Activated T-cell treated with anti-CD3 and anti-CD28 coated beads, Interleukin-2, amount 50 U/mL, for 24 hours (primary cell): ENCODE data around the gene BCL2.
A peak's percentile ranks its signal among the peaks of the same experiment; 100 is the strongest.

Source experiments
- DNase-seq: peaks from one replicate; pipeline ENCODE4 v3.0.0-alpha.2; 2020
- H3K27ac Mint-ChIP-seq: 2 replicates; pipeline ENCODE4 v1.8.0; 2020; ENCODE audit warnings: mild to moderate bottlenecking, mixed read lengths
- H3K27me3 Mint-ChIP-seq: 2 replicates; pipeline ENCODE4 v1.8.0; 2020; ENCODE audit warnings: mixed read lengths
- H3K36me3 Mint-ChIP-seq: 2 replicates; pipeline ENCODE4 v1.8.0; 2020; ENCODE audit warnings: low read depth, mixed read lengths
- H3K4me1 Mint-ChIP-seq: 2 replicates; pipeline ENCODE4 v1.8.0; 2020; ENCODE audit warnings: low read depth, mixed read lengths
- H3K4me3 Mint-ChIP-seq: 2 replicates; pipeline ENCODE4 v1.8.0; 2020; ENCODE audit warnings: mild to moderate bottlenecking, moderate library complexity, mixed read lengths
- H3K9me3 Mint-ChIP-seq: 2 replicates; pipeline ENCODE4 v1.8.0; 2020; ENCODE audit warnings: mixed read lengths

BCL2 gene

DNA sequence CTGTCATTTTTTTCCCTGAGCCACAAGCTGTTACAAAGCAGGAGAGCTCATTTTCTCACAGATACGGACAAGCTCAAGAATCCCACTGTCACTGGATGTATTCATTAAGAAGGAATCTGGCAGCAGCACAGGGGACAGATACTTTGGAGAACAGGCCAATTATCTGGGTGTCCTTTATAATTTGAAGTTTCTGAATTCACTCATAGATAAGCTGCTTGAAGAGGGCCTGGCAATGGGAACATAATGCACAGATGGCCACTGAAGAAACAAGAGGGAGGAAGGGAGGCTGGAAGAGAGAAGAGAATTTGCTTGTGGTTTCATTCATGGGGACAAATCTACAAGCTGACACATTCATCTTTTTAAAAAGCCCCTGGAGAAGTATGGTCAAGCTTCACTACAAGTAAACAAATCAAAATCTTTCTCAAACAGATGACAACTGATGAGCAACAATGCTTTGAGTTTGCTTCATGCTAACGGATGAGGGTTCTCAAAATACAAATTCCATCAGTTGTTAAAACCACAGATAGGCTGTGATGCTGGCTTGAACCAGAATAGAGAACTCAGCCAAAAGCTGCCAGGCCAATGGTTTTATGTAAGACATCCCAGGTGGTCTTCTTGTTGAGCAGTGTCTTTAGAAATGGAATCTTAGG lies 11.9 kb downstream of the BCL2 start:
- H3K9me3 Mint-ChIP-seq: no peaks in the 10 kb centered on the region
- peaks cover 90% of the 10 kb centered on the region for H3K4me1 Mint-ChIP-seq
- H3K36me3 Mint-ChIP-seq: peaks cover 72% of the 10 kb centered on the region
- peak overlapping the region; percentile 72 for H3K27ac Mint-ChIP-seq
- DNase-seq: no peak
- H3K27me3 Mint-ChIP-seq: no peaks in the 10 kb centered on the region
- H3K4me3 Mint-ChIP-seq: no peak overlapping the region

DNA sequence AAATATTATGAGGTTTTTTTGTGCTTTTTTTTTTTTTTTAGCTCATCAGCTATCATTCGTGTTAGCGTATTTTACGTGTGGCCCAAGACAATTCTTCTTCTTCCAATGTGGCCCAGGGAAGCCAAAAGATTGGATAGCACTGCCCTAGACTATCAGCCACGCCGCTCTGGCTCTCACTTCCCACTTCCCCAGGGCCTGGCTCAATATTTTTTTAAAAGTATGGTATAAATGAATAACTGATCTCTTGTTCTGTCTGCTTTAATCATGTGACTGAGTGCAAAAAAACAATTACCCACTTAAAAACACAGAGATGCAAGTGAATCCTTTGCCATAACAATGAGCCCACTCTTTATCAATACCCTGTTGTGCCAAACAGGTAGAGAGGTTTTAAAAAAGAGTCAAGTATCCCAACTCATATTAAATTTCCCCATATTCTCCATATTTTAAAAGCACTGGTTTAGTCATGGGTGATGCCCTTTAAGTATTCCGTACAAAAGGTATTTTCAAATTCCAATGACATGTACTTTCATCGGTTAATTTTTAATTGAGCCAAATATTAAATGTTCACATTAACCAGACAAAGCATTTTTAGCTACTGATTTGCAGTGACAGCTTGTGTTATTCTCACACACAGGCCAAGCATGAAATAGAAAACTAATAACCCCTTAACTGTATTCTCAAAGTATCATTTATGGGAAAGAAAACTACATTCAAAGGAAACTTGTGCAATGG lies 12.6 kb downstream of the BCL2 start:
- DNase-seq: no peak
- H3K4me1 Mint-ChIP-seq: peaks cover 90% of the 10 kb centered on the region
- peaks cover 70% of the 10 kb centered on the region for H3K36me3 Mint-ChIP-seq
- H3K4me3 Mint-ChIP-seq: no peak overlapping the region
- peak overlapping the region; percentile 72 for H3K27ac Mint-ChIP-seq
- H3K9me3 Mint-ChIP-seq: no peaks in the 10 kb centered on the region
- no peaks in the 10 kb centered on the region for H3K27me3 Mint-ChIP-seq

DNA sequence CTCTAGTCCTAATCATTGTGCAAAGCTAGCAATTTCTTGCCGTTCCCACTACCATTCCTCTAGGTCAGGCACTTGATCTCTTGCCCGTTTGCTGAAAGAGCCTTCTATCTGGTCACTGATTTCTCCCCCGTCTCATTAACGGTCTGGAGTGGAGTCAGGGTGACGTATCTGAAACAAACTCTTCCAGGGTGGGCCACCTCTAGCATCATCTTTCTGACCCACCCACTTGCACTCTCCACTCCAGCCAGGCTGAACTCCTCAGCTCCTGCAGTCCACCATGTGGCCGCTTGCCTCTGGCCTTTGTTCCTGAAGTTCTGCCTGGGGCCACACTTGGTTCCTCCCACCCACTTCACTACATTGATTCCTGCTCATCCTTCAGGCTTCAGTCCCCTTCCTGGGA lies 13.3 kb downstream of the BCL2 start:
- H3K36me3 Mint-ChIP-seq: peaks cover 73% of the 10 kb centered on the region
- H3K27ac Mint-ChIP-seq: peak overlapping the region; percentile 62
- no peaks in the 10 kb centered on the region for H3K27me3 Mint-ChIP-seq
- peaks cover 90% of the 10 kb centered on the region for H3K4me1 Mint-ChIP-seq
- no peak for DNase-seq
- no peaks in the 10 kb centered on the region for H3K9me3 Mint-ChIP-seq
- H3K4me3 Mint-ChIP-seq: no peak overlapping the region

GRCh38 chr18:63303547-63303946 lies 16.0 kb downstream of the BCL2 start:
- H3K27ac Mint-ChIP-seq: peak overlapping the region; percentile 97
- peak overlapping the region; percentile 55 for H3K4me3 Mint-ChIP-seq
- no peak for DNase-seq

DNA sequence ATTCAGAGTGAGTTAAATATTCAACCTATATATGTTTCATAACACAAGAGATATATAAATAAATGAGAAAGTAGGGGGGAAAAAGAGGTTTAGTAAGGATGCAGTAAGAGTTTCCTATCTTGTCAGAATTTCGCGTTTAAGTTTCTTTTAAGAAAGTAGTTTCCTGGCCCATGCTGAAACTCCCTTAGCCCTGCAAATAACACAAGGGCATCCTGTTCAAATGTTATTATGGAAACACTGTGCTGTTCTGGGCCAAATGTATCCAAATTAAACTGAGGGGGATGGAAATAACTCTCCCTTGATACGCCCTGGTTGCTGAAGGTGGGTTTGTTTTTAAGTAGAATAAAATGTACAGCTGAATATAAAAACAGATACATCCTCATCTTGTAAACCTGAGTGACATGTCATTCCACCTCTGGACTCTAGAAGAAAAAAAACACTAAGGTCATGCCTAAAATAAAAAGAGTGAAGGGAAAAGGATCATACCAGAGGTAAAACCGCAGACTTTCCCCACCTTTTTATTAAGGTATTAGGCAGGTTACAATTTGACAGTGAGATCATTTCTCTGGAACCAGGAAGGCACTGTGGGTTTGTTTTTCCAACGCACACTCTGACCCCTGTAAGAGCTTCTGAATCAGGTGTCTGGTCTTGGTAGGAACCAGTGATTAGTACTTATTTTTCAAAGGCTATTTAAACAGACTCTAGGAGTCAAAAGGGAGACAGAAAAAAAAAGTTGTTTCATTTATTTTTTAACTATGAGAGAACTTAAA lies 16.7 kb downstream of the BCL2 start:
- Mint-ChIP-seq H3K4me1 (peaks cover 96% of the 10 kb centered on the region), H3K9me3 (no peaks in the 10 kb centered on the region), H3K27ac (peak overlapping the region; percentile 97), H3K36me3 (peaks cover 84% of the 10 kb centered on the region), H3K27me3 (no peaks in the 10 kb centered on the region), H3K4me3 (peak overlapping the region; percentile 55)
- DNase-seq: no peak

More at GRCh38 chr18:63303547-63303946, 16.0 kb downstream of the BCL2 start:
- H3K27me3 Mint-ChIP-seq: no peaks in the 10 kb centered on the region
- no peaks in the 10 kb centered on the region for H3K9me3 Mint-ChIP-seq
- peaks cover 95% of the 10 kb centered on the region for H3K4me1 Mint-ChIP-seq
- peaks cover 82% of the 10 kb centered on the region for H3K36me3 Mint-ChIP-seq

DNA sequence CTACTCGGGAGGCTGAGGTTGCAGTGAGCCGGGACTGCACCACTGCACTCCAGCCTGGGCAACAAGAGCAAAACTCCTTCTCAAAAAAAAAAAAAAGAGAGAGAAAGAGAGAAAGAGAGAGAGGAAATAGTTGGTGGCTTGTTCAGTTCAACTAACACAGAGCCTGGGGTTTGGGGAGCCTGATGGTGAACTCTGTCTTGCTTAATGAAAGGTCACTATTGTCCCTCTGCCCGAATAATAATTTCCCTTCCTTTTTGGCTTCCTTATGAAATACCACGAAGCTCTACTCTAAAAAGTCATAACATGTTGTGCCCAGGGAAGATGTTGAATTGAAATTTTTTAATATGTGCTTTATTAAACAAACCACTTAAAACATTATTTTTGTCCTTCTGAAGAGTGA lies 17.3 kb downstream of the BCL2 start:
- H3K4me3 Mint-ChIP-seq: peak overlapping the region; percentile 55
- peaks cover 94% of the 10 kb centered on the region for H3K4me1 Mint-ChIP-seq
- H3K9me3 Mint-ChIP-seq: no peaks in the 10 kb centered on the region
- peak overlapping the region; percentile 97 for H3K27ac Mint-ChIP-seq
- H3K36me3 Mint-ChIP-seq: peaks cover 84% of the 10 kb centered on the region
- no peak for DNase-seq
- no peaks in the 10 kb centered on the region for H3K27me3 Mint-ChIP-seq

DNA sequence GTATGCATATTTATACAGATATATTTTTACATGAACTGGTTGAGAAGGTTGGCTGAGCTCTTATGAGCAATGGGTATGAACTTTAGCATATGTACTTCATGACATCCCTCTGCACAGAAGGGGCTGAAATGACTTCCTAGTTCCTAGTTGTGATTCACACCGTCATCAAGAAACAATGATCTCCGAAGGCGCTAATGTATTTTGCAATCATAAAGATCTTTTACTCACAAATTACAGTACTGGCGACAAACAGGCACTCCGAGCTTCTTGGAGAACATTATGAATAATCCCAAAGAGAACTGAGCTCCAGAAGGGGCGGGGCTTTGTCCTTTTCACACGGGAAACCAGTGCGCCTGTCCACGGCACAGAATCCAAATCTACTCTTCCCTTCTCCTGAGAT lies 18.1 kb downstream of the BCL2 start:
- DNase-seq: no peak
- peak overlapping the region; percentile 55 for H3K4me3 Mint-ChIP-seq
- peak overlapping the region; percentile 97 for H3K27ac Mint-ChIP-seq
- H3K36me3 Mint-ChIP-seq: peaks cover 81% of the 10 kb centered on the region
- H3K27me3 Mint-ChIP-seq: no peaks in the 10 kb centered on the region
- H3K4me1 Mint-ChIP-seq: peaks cover 88% of the 10 kb centered on the region
- H3K9me3 Mint-ChIP-seq: no peaks in the 10 kb centered on the region

- peak overlapping the region; percentile 55 for H3K4me3 Mint-ChIP-seq
- no peaks in the 10 kb centered on the region for H3K27me3 Mint-ChIP-seq
- no peak for DNase-seq
- peak overlapping the region; percentile 97 for H3K27ac Mint-ChIP-seq
- no peaks in the 10 kb centered on the region for H3K9me3 Mint-ChIP-seq
- H3K36me3 Mint-ChIP-seq: peaks cover 85% of the 10 kb centered on the region
- peaks cover 86% of the 10 kb centered on the region for H3K4me1 Mint-ChIP-seq
These were observed 19.5 kb downstream of the BCL2 start for GRCh38 chr18:63299837-63300745.

DNA sequence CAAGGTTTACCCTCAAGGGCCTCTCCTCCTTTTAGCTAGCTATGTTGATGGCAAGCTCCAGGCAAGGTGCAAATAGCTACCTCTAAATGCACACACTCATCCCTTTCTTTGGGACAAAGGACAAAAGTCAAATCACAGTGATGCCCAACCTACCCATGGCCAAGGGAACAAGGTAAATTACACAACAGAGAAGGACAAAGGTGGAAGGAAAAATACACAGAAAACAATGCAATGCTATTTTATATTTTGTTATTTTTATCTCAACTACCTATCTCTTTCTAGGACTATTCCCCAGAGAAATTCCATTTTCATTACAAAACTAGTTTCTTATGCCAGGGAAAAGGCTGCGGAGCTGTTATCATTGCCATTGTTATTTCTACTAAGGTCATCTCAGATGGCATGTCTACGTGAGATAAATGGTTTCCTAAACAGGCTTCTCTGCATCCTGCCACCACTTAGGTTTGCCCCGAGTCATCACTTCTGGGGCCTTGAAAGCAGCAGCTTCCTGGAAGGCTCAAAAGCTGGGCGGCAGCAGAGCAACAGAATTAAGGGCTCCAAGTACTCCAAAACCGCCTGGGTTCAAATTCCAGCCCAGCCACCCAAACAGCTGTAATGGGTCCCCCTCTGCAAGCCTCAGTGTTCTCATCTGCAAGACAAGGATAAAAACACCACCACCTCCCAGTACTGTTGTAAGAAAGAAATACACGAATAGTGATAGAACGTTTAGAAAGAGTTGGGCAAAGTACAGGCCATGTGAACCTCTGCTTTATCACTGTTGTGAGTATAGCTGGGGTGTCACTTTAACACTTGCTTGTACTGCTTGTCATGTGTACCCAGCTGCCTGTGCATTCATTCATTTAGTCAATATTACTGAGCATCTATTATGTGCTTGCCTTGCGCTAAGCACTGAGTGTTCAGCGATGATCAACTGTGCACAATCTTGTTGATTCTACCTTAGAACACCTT lies 20.9 kb downstream of the BCL2 start:
- Mint-ChIP-seq H3K4me3 (peak overlapping the region; percentile 55), H3K27me3 (no peaks in the 10 kb centered on the region), H3K9me3 (no peaks in the 10 kb centered on the region)

DNA sequence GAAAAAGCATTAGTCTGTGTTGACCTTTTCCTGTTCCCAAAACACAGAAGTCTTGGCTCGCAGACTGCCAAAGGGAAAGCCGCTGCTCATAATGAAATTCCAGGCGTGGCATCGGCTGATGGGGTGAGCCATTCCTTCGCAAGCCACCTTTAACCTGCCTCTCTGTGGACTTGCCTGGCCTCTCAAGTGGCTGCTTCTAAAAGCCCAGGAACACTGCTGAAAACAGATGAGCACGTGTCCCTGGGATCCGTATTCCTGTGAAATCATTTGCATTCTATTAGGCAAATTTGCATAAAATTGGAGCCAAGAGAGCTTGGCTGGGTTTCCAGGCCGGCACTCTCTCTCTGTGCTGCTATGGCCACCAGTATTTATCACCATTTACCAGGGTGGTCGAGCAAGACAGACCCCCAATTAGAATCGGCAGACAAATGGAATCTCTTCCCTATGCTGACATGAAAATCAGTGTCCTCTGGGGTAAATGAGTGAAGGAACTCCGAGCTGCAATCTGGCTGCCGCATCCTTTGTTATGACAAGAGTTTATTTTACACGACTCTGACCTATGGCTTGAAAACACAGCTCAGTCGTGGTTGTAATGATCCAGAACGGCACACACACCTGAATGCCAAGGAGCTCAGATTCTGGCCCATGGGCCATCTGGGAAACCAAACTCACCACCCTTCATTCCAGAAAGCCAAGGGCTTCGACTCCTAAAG lies 21.7 kb downstream of the BCL2 start:
- Mint-ChIP-seq H3K4me1 (peaks cover 78% of the 10 kb centered on the region), H3K27me3 (no peaks in the 10 kb centered on the region), H3K36me3 (peaks cover 90% of the 10 kb centered on the region), H3K27ac (peak overlapping the region; percentile 9), H3K9me3 (no peaks in the 10 kb centered on the region), H3K4me3 (no peak overlapping the region)
- DNase-seq: no peak

More for the DNA sequence above, 20.9 kb downstream of the BCL2 start:
- Mint-ChIP-seq H3K4me1 (peaks cover 78% of the 10 kb centered on the region), H3K36me3 (peaks cover 85% of the 10 kb centered on the region), H3K27ac (peak overlapping the region; percentile 97)
- DNase-seq: no peak

DNA sequence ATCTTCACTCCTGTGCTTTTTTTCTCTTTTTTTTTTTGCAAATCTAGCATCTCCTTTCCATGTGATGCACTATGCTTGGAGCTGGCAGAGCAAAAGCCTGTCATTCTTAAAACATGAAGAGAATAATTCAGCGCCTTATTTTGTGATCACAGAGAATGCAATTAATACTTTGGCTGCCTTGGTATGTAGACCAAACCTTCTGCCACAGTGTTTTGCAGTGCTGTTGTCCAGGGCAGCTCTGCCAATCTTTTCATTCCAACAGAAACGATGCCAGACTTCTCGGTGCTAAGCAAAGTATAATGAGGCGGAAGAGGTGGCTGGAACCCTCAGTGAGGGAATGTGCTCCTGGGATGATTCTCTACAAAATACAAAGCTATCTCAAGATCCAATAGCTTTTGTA lies 25.6 kb downstream of the BCL2 start:
- Mint-ChIP-seq H3K27ac (peak overlapping the region; percentile 89), H3K4me3 (no peak overlapping the region), H3K27me3 (no peaks in the 10 kb centered on the region), H3K4me1 (peaks cover 72% of the 10 kb centered on the region), H3K9me3 (no peaks in the 10 kb centered on the region), H3K36me3 (peaks cover 85% of the 10 kb centered on the region)
- DNase-seq: no peak

DNA sequence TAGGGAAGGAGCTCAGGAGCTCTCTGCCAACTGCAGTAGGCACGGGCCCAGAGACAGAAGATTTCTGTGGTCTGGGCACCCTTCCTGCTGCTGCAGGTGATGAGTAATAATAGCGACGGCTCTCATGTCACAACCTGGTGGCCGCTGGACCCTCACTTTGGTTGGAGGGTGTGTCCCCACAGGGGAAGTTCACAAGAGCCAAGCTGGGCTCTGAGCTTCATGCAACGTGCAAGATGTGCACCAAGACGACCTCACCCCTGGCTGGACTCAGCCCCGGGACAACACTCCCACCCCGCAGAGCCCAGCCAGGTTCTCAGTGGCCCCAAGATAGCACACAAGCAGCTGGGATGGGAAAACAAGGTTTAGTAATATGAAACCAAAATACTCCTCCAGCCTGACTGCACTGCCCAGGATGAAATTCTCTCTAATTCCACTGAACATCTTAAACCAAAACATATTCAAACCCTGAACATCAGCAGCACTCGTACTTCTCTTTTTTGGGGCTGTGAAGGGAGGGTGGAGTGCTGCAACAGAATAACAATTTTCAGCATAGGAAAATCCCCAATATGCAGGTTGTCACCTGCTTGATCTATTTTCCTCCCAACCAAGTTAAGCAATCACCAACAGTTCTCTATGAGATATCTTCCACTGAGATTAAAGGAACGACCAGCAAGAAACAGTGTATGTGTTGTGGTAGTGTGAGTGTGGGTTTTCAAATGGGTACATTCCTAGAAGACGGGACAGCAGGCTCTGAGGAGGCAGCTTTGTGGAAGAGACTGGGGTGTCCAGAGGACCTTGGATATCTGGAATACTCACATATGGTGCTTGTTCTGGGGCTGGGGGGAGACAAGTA lies 26.5 kb downstream of the BCL2 start:
- H3K27ac Mint-ChIP-seq: peak overlapping the region; percentile 89
- no peaks in the 10 kb centered on the region for H3K9me3 Mint-ChIP-seq
- peak overlapping the region; percentile 19 for H3K4me3 Mint-ChIP-seq
- H3K4me1 Mint-ChIP-seq: peaks cover 63% of the 10 kb centered on the region
- peaks cover 76% of the 10 kb centered on the region for H3K36me3 Mint-ChIP-seq
- no peaks in the 10 kb centered on the region for H3K27me3 Mint-ChIP-seq
- no peak for DNase-seq
